ENCODE measurements around the gene NPAS2.

NPAS2 gene

GRCh38 chr2:100977511-100977910, 157.6 kb downstream of the NPAS2 start:
- no peak for TF ChIP-seq ZNF274 (IDR thresholded peaks at IDR 0.05; ENCODE audit: low read depth, low read length)
- H3K4me3 ChIP-seq (ENCODE audit: low read length) = no peak overlapping the region

GRCh38 chr2:100978582-100979191, 158.7 kb downstream of the NPAS2 start:
- TF ChIP-seq ZNF274 (IDR thresholded peaks at IDR 0.05; ENCODE audit: low read depth, low read length) = no peak
- H3K4me3 ChIP-seq (ENCODE audit: low read length) = no peak overlapping the region

GRCh38 chr2:100980046-100980445, 160.1 kb downstream of the NPAS2 start:
- no peak overlapping the region for H3K4me3 ChIP-seq (ENCODE audit: low read length)
- no peak for TF ChIP-seq ZNF274 (IDR thresholded peaks at IDR 0.05; ENCODE audit: low read depth, low read length)

GRCh38 chr2:100981011-100981410, 161.1 kb downstream of the NPAS2 start:
- no peak overlapping the region for H3K4me3 ChIP-seq (ENCODE audit: low read length)
- TF ChIP-seq ZNF274 (IDR thresholded peaks at IDR 0.05; ENCODE audit: low read depth, low read length) = no peak

- H3K4me3 ChIP-seq (ENCODE audit: low read length) = no peak overlapping the region
- no peak for TF ChIP-seq ZNF274 (IDR thresholded peaks at IDR 0.05; ENCODE audit: low read depth, low read length)
Observed at GRCh38 chr2:100982431-100982861, 162.5 kb downstream of the NPAS2 start.

GRCh38 chr2:100983201-100983600, 163.3 kb downstream of the NPAS2 start:
- H3K4me3 ChIP-seq (ENCODE audit: low read length) = no peak overlapping the region
- no peak for TF ChIP-seq ZNF274 (IDR thresholded peaks at IDR 0.05; ENCODE audit: low read depth, low read length)

GRCh38 chr2:100983684-100984310, 163.9 kb downstream of the NPAS2 start:
- TF ChIP-seq ZNF274 (IDR thresholded peaks at IDR 0.05; ENCODE audit: low read depth, low read length) = no peak

GRCh38 chr2:100984892-100985307, 165.0 kb downstream of the NPAS2 start:
- TF ChIP-seq ZNF274 (IDR thresholded peaks at IDR 0.05; ENCODE audit: low read depth, low read length) = no peak

More at GRCh38 chr2:100983684-100984310, 163.9 kb downstream of the NPAS2 start:
- no peak overlapping the region for H3K4me3 ChIP-seq (ENCODE audit: low read length)

GRCh38 chr2:100986157-100986556, 166.2 kb downstream of the NPAS2 start:
- H3K4me3 ChIP-seq (ENCODE audit: low read length) = no peak overlapping the region
- TF ChIP-seq ZNF274 (IDR thresholded peaks at IDR 0.05; ENCODE audit: low read depth, low read length) = no peak

More at GRCh38 chr2:100984892-100985307, 165.0 kb downstream of the NPAS2 start:
- H3K4me3 ChIP-seq (ENCODE audit: low read length) = no peak overlapping the region

GRCh38 chr2:100987536-100987935, 167.6 kb downstream of the NPAS2 start:
- no peak overlapping the region for H3K4me3 ChIP-seq (ENCODE audit: low read length)
- no peak for TF ChIP-seq ZNF274 (IDR thresholded peaks at IDR 0.05; ENCODE audit: low read depth, low read length)

GRCh38 chr2:100987974-100988373, 168.0 kb downstream of the NPAS2 start:
- no peak for TF ChIP-seq ZNF274 (IDR thresholded peaks at IDR 0.05; ENCODE audit: low read depth, low read length)
- H3K4me3 ChIP-seq (ENCODE audit: low read length) = no peak overlapping the region

- no peak overlapping the region for H3K4me3 ChIP-seq (ENCODE audit: low read length)
- no peak for TF ChIP-seq ZNF274 (IDR thresholded peaks at IDR 0.05; ENCODE audit: low read depth, low read length)
Observed at GRCh38 chr2:100988630-100989417, 168.9 kb downstream of the NPAS2 start.

GRCh38 chr2:100989666-100990065, 169.7 kb downstream of the NPAS2 start:
- TF ChIP-seq ZNF274 (IDR thresholded peaks at IDR 0.05; ENCODE audit: low read depth, low read length) = no peak
- no peak overlapping the region for H3K4me3 ChIP-seq (ENCODE audit: low read length)

GRCh38 chr2:100990166-100990565, 170.2 kb downstream of the NPAS2 start:
- H3K4me3 ChIP-seq (ENCODE audit: low read length) = no peak overlapping the region
- TF ChIP-seq ZNF274 (IDR thresholded peaks at IDR 0.05; ENCODE audit: low read depth, low read length) = no peak
